Mesenchymal stem cell (in vitro differentiated cells and primary cell): ENCODE measurements around the gene LRP8.
A peak's percentile ranks its signal among the peaks of the same experiment; 100 is the strongest.

Experiments
- DNase-seq: peaks from one replicate; pipeline ENCODE4 v3.0.0-alpha.2; 2013
- H2AFZ ChIP-seq: one replicate; pipeline ENCODE4 v1.6.1; 2013; ENCODE audit warnings: low read depth, mild to moderate bottlenecking, control low read depth, inconsistent platforms, low read length, moderate library complexity
- H2AK5ac ChIP-seq: 2 replicates; pipeline ENCODE4 v1.6.1; 2013; ENCODE audit warnings: low read length, moderate library complexity, mild to moderate bottlenecking, inconsistent platforms; ENCODE audit not compliant: severe bottlenecking
- H2BK120ac ChIP-seq: one replicate; pipeline ENCODE4 v1.6.1; 2013; ENCODE audit warnings: low read depth, mild to moderate bottlenecking, inconsistent platforms, low read length, moderate library complexity
- H2BK12ac ChIP-seq, 2 experiments: one replicate each; pipeline ENCODE4 v1.6.1; 2013; ENCODE audit warnings: inconsistent platforms in 2 of 2, low read length in 2 of 2, mild to moderate bottlenecking in 2 of 2, moderate library complexity in 2 of 2, control low read depth in 1 of 2
- H2BK15ac ChIP-seq: one replicate; pipeline ENCODE4 v1.6.1; 2013; ENCODE audit warnings: mild to moderate bottlenecking, low read depth, inconsistent platforms; ENCODE audit not compliant: poor library complexity, severe bottlenecking
- H2BK5ac ChIP-seq: 2 replicates; pipeline ENCODE4 v1.6.1; 2013; ENCODE audit warnings: low read depth, mild to moderate bottlenecking, low read length, control low read depth, inconsistent platforms; ENCODE audit not compliant: poor library complexity, severe bottlenecking
- H3K14ac ChIP-seq, 2 experiments: one replicate each; pipeline ENCODE4 v1.6.1; 2013; ENCODE audit warnings: inconsistent platforms in 2 of 2, low read length in 2 of 2, control low read depth in 1 of 2, mild to moderate bottlenecking in 1 of 2, moderate library complexity in 1 of 2
- H3K18ac ChIP-seq, 2 experiments: one replicate each; pipeline ENCODE4 v1.6.1; 2013; ENCODE audit warnings: inconsistent platforms in 2 of 2, low read length in 2 of 2, control low read depth in 1 of 2, low read depth in 1 of 2, mild to moderate bottlenecking in 1 of 2
- H3K23ac ChIP-seq, 2 experiments: one replicate each; pipeline ENCODE4 v1.6.1; 2013; ENCODE audit warnings: inconsistent platforms in 2 of 2, low read length in 2 of 2, mild to moderate bottlenecking in 2 of 2, moderate library complexity in 2 of 2, control low read depth in 1 of 2
- H3K27ac ChIP-seq: 2 replicates; pipeline ENCODE4 v1.5.1; 2013; ENCODE audit warnings: mild to moderate bottlenecking, moderate library complexity, low read length, control low read depth, inconsistent platforms; ENCODE audit not compliant: poor library complexity, severe bottlenecking
- H3K27me3 ChIP-seq, 2 experiments: 2 replicates each; pipeline versions ENCODE4 v1.6.1 to v1.7.0; 2013; ENCODE audit warnings: low read length in 2 of 2, mild to moderate bottlenecking in 2 of 2, moderate library complexity in 2 of 2, control low read depth in 1 of 2, inconsistent platforms in 1 of 2; ENCODE audit not compliant: control insufficient read depth in 1 of 2, insufficient read depth in 1 of 2
- H3K36me3 ChIP-seq, 2 experiments: 2 replicates each; pipeline versions ENCODE4 v1.6.1 to v1.7.0; 2013; ENCODE audit warnings: low read length in 2 of 2, control low read depth in 1 of 2, inconsistent platforms in 1 of 2, low read depth in 1 of 2, mild to moderate bottlenecking in 1 of 2; ENCODE audit not compliant: insufficient read depth in 2 of 2, control insufficient read depth in 1 of 2
- H3K4ac ChIP-seq, 2 experiments: one replicate each; pipeline ENCODE4 v1.6.1; 2013; ENCODE audit warnings: inconsistent platforms in 2 of 2, low read length in 2 of 2, mild to moderate bottlenecking in 2 of 2, moderate library complexity in 2 of 2, control low read depth in 1 of 2, low read depth in 1 of 2
- H3K4me1 ChIP-seq: 2 replicates; pipeline ENCODE4 v1.6.1; 2013; ENCODE audit warnings: low read depth, low read length, control low read depth; ENCODE audit not compliant: control insufficient read depth, insufficient read depth
- H3K4me2 ChIP-seq: 2 replicates; pipeline ENCODE4 v1.6.1; 2013; ENCODE audit warnings: low read length, mild to moderate bottlenecking, inconsistent platforms; ENCODE audit not compliant: poor library complexity, severe bottlenecking
- H3K4me3 ChIP-seq, 2 experiments: 2 replicates each; pipeline versions ENCODE4 v1.5.1 to v1.7.0; 2013; ENCODE audit warnings: low read length in 2 of 2, mild to moderate bottlenecking in 2 of 2, control low read depth in 1 of 2, low read depth in 1 of 2; ENCODE audit not compliant: insufficient read depth in 1 of 2
- H3K79me1 ChIP-seq: replicated peaks from 2 replicates; pipeline ENCODE4 v1.6.1; 2013; ENCODE audit warnings: mild to moderate bottlenecking, control low read depth, low read length, inconsistent platforms; ENCODE audit not compliant: poor library complexity, severe bottlenecking
- H3K9ac ChIP-seq: 2 replicates; pipeline ENCODE4 v1.7.0; 2013; ENCODE audit warnings: mild to moderate bottlenecking, low read length, moderate library complexity
- H3K9me3 ChIP-seq: 2 replicates; pipeline ENCODE4 v1.7.0; 2013; ENCODE audit warnings: mild to moderate bottlenecking, low read length; ENCODE audit not compliant: control insufficient read depth
- H4K8ac ChIP-seq: one replicate; pipeline ENCODE4 v1.6.1; 2013; ENCODE audit warnings: inconsistent platforms, mild to moderate bottlenecking, low read length, moderate library complexity
- H4K91ac ChIP-seq: one replicate; pipeline ENCODE4 v1.6.1; 2013; ENCODE audit warnings: mild to moderate bottlenecking, low read length, inconsistent platforms
- WGBS: methylation state at CpG from one replicate; pipeline ENCODE4 v1.1.7; 2013; ENCODE audit warnings: mixed read lengths; 5-methylcytosine and 5-hydroxymethylcytosine counted together

LRP8 gene

DNA sequence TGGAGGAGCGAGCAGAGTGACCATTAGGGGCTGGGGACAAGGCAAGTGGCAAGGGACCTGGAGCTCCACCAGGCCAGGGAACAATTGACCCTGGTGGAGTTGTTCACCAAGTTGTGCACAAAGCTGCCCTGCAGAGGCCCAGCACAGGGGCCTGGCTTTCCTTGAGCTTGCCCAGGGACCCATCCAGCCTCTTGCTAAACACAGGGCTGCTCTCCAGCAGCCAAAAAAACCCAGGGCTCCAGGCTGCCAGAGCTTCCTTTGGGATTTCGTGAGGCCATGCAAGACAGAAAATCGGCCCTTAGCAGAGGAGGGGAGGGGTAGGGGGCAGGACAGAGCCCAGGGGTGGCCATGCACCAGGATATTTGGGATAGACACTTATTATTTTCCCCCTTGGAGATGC lies 32.6 kb downstream of the LRP8 start:
- no peak overlapping the region for H3K4me2 ChIP-seq
- no peak overlapping the region for H3K18ac ChIP-seq
- no peak overlapping the region for H3K27ac ChIP-seq
- H3K79me1 ChIP-seq, result peaks cover 15% of the 10 kb centered on the region
- H2BK12ac ChIP-seq, result no peak overlapping the region
- DNase-seq, result no peak
- H3K23ac ChIP-seq, result no peak overlapping the region
- no peaks in the 10 kb centered on the region for H3K36me3 ChIP-seq
- no peaks in the 10 kb centered on the region for H3K9me3 ChIP-seq
- no peaks in the 10 kb centered on the region for H3K27me3 ChIP-seq
- H3K4me3 ChIP-seq, result no peak overlapping the region
- no peak overlapping the region for H3K4ac ChIP-seq
- H3K14ac ChIP-seq, result peak overlapping the region in 1 of 2 experiments; percentile 5
- H2BK120ac ChIP-seq, result no peak overlapping the region
- H2AFZ ChIP-seq, result no peak overlapping the region
- H2BK5ac ChIP-seq, result no peak overlapping the region
- no peak overlapping the region for H4K91ac ChIP-seq
- no peak overlapping the region for H2BK15ac ChIP-seq
- peaks cover 20% of the 10 kb centered on the region for H3K4me1 ChIP-seq
- 89% methylated on average over 3 of the region's 3 CpGs for WGBS
- peak overlapping the region; percentile 66 for H4K8ac ChIP-seq
- H2AK5ac ChIP-seq, result no peak overlapping the region
- no peak overlapping the region for H3K9ac ChIP-seq

DNA sequence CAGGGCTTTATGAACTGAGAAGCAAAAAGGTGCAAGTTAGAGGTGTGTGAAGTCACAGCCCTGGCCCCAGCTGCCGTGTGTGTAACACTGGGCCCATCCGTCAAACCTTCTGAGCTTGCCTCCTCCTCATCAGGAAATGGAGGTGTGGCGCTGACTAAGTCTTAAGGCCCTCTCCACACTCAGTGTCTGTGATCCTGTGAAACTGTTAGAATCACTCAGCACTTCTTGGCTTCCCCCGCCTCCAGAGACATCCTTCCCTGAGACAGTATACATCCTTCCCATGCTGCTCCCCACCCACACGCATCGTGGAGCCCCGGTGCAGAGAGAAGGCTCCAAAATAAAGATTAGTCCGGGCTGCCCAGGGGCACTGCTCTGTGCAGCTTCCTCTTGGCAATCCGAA lies 33.3 kb downstream of the LRP8 start:
- peak overlapping the region in 1 of 2 experiments; percentile 14 for H3K18ac ChIP-seq
- no peak overlapping the region for H4K8ac ChIP-seq
- 61% methylated on average over 9 of the region's 9 CpGs for WGBS
- peak; percentile 48 for DNase-seq
- H3K79me1 ChIP-seq, result peaks cover 15% of the 10 kb centered on the region
- H3K36me3 ChIP-seq, result peaks cover 0 to 1% of the 10 kb centered on the region in 2 experiments
- H3K4me1 ChIP-seq, result peaks cover 20% of the 10 kb centered on the region
- no peaks in the 10 kb centered on the region for H3K9me3 ChIP-seq
- peak overlapping the region in 1 of 2 experiments; percentile 4 for H3K4ac ChIP-seq
- H2BK120ac ChIP-seq, result no peak overlapping the region
- H3K27me3 ChIP-seq, result no peaks in the 10 kb centered on the region
- H3K27ac ChIP-seq, result no peak overlapping the region
- no peak overlapping the region for H2AK5ac ChIP-seq
- H2BK15ac ChIP-seq, result no peak overlapping the region
- H2BK12ac ChIP-seq, result no peak overlapping the region
- no peak overlapping the region for H4K91ac ChIP-seq
- no peak overlapping the region for H3K14ac ChIP-seq
- no peak overlapping the region for H3K4me2 ChIP-seq
- H3K9ac ChIP-seq, result no peak overlapping the region
- H3K23ac ChIP-seq, result no peak overlapping the region
- H3K4me3 ChIP-seq, result no peak overlapping the region
- no peak overlapping the region for H2BK5ac ChIP-seq
- no peak overlapping the region for H2AFZ ChIP-seq

DNA sequence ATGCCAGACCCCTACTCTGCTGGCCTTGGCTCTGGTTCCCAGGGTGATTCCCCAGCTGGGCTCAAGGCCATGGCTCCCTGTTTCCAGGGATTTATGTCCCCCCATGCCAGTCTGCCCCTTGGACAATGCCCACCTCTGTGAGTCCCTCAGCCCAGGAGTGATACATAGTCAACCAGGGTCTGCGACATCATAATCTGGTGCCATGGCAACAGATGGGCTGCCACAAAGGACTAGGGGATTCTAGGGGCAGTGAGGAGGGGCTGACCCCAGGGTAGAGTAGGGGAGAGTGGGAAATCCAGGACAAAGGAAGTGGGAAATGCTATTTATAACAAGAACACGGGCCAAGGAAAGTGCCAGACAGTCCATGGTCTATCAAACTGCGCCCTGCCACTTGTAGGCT lies 33.8 kb downstream of the LRP8 start:
- Histone ChIP-seq H2AK5ac (no peak overlapping the region), H2BK15ac (no peak overlapping the region), H3K4me3 (no peak overlapping the region), H3K9me3 (no peaks in the 10 kb centered on the region), H3K27ac (no peak overlapping the region), H4K91ac (no peak overlapping the region), H3K14ac (no peak overlapping the region), H3K18ac (peak overlapping the region in 1 of 2 experiments; percentile 28), H2AFZ (no peak overlapping the region), H2BK120ac (no peak overlapping the region), H3K23ac (no peak overlapping the region), H2BK12ac (peak overlapping the region in 1 of 2 experiments; percentile 57), H3K4me1 (peaks cover 20% of the 10 kb centered on the region), H3K4me2 (no peak overlapping the region), H3K36me3 (peaks cover under 1 to 5% of the 10 kb centered on the region in 2 experiments), H3K9ac (no peak overlapping the region), H3K27me3 (no peaks in the 10 kb centered on the region), H3K79me1 (peaks cover 15% of the 10 kb centered on the region), H3K4ac (peak overlapping the region in 1 of 2 experiments; percentile 4), H2BK5ac (no peak overlapping the region), H4K8ac (no peak overlapping the region)
- no peak for DNase-seq
- WGBS, result 76% methylated on average over 3 of the region's 3 CpGs

DNA sequence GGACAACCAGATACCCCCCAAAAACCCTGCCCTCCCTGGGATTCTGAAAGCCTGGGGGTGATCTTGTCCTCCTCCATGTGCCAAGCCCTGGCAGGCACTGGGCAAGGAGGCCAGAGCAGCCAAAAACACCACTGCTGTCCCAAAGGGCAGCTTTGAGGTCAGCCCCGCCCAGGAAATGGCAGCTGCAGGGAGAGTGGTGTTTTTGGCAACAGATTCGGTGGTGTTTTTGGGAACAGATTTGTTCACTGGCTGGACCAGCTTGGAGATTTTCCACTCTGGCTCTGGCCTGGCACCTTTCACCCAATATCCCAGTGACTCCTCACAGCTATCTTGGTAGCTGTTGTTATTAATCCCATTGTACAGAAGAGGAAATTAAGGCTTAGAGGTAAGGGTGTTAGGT lies 34.7 kb downstream of the LRP8 start:
- peak overlapping the region in 1 of 2 experiments; percentile 29 for H2BK12ac ChIP-seq
- H3K27ac ChIP-seq, result no peak overlapping the region
- no peak overlapping the region for H3K4ac ChIP-seq
- H3K4me2 ChIP-seq, result no peak overlapping the region
- no peak overlapping the region for H2BK15ac ChIP-seq
- H3K9me3 ChIP-seq, result no peaks in the 10 kb centered on the region
- no peak overlapping the region for H3K14ac ChIP-seq
- H3K79me1 ChIP-seq, result peaks cover 12% of the 10 kb centered on the region
- H3K18ac ChIP-seq, result no peak overlapping the region
- no peak overlapping the region for H2AFZ ChIP-seq
- no peak overlapping the region for H2BK5ac ChIP-seq
- no peaks in the 10 kb centered on the region for H3K27me3 ChIP-seq
- no peak overlapping the region for H4K8ac ChIP-seq
- H3K36me3 ChIP-seq, result peaks cover 4 to 7% of the 10 kb centered on the region in 2 experiments
- DNase-seq, result no peak
- H2BK120ac ChIP-seq, result no peak overlapping the region
- H3K4me3 ChIP-seq, result no peak overlapping the region
- H4K91ac ChIP-seq, result no peak overlapping the region
- peak overlapping the region; percentile 45 for H3K9ac ChIP-seq
- 100% methylated on average over 1 of the region's 2 CpGs for WGBS
- no peak overlapping the region for H3K23ac ChIP-seq
- no peak overlapping the region for H2AK5ac ChIP-seq
- peaks cover 13% of the 10 kb centered on the region for H3K4me1 ChIP-seq
